GM21390 (cell line): ENCODE results near the gene ELK4.
A peak's percentile ranks its signal among the peaks of the same experiment; 100 is the strongest.

ENCODE experiments used
- ATAC-seq: cut with Tn5 transposase; IDR thresholded peaks from one replicate; pipeline ENCODE4 v1.9.1; 2021; ENCODE audit not compliant: unreplicated experiment

Gene ELK4, protein sequence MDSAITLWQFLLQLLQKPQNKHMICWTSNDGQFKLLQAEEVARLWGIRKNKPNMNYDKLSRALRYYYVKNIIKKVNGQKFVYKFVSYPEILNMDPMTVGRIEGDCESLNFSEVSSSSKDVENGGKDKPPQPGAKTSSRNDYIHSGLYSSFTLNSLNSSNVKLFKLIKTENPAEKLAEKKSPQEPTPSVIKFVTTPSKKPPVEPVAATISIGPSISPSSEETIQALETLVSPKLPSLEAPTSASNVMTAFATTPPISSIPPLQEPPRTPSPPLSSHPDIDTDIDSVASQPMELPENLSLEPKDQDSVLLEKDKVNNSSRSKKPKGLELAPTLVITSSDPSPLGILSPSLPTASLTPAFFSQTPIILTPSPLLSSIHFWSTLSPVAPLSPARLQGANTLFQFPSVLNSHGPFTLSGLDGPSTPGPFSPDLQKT

GRCh38 chr1:205631768-205632668 lies at the start of gene ELK4:
ELK4 (minus strand) TSS chr1:205632011; CDS start chr1:205623882, 8,129 bp downstream.
- ATAC-seq, result peak; percentile 78

- no peak for ATAC-seq
Measured at GRCh38 chr1:205681364-205681763, 49.6 kb upstream of the ELK4 start.

DNA sequence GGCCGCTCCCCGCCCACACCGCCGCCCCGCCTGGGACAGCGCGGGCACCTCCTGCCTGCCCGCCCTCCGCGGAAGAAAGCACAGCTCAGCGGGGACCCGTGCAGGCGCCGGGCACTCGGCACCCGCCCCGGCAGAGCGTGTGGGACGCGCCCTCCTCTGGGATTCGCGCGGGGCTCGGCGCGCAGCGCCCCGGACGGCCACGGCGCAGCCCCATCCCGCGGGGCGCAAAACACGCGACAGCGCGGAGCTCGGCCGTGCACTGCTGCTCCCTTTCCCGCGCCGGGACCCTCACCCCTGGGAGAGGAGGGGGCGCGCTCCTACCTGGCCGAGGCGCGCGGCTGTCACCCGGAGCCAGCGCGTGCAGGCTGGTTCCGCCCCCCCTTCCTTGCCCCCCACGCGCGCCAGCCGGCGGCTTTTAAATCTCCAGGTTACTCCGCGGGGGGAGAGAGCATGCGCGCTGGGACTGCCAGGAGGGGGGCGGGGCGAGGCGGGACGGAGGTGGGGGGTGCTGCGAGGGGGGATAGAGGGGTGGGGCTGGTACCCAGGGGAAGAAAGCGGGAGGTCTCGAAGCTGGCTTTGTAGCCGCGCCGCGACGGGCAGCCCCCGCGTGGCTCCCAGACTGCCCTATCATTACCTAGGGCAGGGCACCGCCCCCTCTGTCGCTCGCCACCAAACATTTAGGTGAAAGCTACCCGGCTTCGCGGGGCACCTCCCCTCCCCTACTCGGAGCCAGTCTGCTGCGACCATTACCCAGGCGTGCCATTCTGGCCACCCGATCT lies 48.5 kb upstream of the ELK4 start, which contains the start of gene SLC45A3:
TSS of gene SLC45A3 (minus strand) at position 437 of the 779 bp plus-strand sequence. CDS start 15,853 bp downstream, outside the sequence.
- no peak for ATAC-seq

- ATAC-seq, result no peak
Measured at GRCh38 chr1:205678286-205679111, 46.7 kb upstream of the ELK4 start.

DNA sequence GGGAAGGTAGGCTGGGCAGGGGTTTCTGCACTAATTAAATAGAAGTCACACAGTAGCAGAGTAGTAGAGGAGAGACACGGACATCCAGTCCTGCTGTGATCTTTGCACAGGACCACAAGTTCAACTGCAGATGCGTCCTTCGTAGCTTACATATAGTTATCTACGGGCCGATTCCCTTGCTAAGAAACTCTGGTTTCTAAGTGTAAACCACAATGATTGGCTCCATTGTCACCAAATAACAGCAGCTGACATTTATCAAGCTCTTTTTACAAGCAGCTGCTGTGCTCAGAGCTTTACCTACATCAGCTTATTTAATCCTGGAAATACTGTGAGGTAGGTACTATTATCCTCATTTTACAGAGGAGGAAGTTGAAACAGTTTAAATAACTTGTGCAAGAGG lies 45.4 kb upstream of the ELK4 start:
- ATAC-seq, result no peak

- no peak for ATAC-seq
Measured at GRCh38 chr1:205676597-205676996, 44.8 kb upstream of the ELK4 start.

GRCh38 chr1:205676002-205676401 lies 44.2 kb upstream of the ELK4 start:
- ATAC-seq, result no peak

DNA sequence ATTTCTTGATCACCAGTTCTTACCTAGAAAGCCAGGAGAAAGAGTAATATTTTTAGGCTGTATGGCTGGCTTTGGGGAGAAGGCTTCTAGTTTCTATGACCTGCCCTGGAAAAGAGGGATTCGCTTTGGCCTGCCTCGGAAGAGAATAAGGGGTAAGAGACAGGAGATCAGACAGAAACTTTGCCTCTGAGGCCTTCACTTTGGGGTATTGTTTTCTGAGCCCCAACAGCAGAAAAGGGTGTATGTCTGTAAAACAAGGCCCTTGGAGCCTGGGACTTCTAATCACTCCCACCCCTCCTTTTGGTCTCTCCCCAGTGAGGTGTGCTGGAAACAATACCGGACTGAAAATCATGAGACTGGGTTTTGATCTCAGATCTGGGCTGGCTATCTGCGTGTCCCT lies 43.4 kb upstream of the ELK4 start:
- no peak for ATAC-seq

- no peak for ATAC-seq
Measured at GRCh38 chr1:205672970-205673369, 41.2 kb upstream of the ELK4 start.

DNA sequence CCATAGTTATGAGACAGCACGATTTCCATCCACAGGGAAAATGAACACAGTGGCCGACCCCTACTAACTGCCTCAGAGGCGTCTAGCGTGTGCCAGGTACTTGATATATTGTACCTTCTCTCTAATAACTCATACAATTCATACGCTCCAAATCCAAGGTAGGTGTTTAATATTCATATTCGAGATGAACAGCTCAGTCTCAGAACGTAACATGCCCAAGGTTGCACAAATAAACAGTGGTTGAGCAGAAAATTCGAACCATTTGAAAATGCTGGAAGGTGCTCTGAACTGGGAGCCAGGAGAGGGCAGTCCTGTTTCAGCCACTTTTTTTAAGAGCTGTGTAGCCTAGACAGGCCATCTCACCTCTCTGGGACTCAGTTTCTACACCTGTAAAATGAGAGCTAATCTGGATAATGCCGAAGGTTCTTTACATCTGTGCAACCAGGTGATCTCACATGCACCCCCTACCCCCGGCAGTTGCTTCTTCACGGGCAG lies 40.6 kb upstream of the ELK4 start:
- ATAC-seq, result no peak

DNA sequence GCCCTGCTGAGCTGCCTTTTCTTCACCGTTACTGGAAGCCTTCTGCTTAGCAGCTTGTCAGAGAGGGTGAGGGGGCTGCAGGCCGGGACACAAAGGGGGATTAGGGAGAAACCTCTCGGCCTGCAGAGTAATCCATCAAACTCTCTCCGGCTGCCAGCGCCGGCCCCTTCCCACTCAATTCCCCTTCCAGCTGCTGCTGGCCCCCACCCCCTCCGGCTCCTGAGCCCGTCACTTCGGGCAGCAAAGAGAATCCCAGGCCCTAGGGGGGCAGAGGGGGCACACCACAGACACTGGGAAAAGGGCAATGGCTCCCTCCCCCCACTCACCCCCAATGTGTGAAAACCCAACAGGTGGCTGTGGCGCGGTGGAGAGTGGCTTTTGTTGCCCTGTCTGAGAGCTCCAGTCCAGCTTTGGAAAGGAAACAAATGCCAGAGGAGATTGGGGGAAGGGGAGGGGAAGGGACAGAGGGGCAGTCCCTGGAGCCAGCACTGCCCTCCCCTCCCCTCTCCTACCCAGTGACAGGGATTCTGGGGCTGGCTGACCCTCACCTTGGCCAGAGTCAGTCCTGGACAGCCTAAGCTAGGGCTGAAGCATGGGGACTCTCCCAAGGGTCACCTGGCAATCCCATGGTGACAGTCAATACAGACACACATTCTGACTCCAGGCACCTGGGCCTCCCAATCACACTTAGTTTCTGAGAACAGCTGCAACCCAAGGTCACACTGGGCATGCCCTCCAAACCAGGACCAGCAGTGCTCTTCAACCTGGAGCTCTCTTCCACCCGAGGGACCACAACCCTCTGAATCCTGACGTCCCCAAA lies 39.0 kb upstream of the ELK4 start:
- ATAC-seq, result no peak

DNA sequence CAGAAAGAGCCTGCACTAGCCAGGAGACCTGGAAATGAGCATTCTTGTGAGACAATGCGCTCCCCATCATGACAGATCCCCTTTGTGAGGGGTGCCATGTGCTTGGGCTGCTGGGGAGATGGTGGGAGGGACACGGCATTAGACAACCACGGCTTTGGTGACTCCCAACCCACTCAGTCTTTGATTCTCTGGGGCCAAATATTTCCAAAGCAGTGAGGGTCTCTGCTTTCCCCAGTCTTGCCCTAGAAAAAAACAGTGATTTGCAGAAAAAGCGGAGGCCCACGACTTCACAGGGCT lies 38.3 kb upstream of the ELK4 start:
- ATAC-seq, result no peak

GRCh38 chr1:205669341-205670149 lies 37.7 kb upstream of the ELK4 start:
- no peak for ATAC-seq

DNA sequence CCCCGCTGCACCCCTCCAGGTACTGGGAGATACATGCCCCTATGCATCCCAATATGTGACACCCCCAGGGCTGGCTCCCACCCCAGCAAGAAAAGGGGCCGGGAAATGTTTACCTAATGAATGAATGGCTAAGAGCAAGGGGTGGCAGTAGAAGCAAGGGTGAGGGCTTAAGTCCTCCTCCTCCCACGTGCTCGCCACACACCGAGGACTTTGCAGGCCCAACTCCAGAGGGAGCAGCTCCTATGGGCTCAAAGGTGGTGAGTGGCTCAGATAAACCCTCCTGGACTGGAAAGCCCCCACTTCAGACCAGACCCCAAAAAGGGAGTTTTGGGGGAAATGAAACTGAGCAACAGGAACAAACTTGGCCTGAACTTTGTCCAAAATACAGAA lies 37.1 kb upstream of the ELK4 start:
- no peak for ATAC-seq

DNA sequence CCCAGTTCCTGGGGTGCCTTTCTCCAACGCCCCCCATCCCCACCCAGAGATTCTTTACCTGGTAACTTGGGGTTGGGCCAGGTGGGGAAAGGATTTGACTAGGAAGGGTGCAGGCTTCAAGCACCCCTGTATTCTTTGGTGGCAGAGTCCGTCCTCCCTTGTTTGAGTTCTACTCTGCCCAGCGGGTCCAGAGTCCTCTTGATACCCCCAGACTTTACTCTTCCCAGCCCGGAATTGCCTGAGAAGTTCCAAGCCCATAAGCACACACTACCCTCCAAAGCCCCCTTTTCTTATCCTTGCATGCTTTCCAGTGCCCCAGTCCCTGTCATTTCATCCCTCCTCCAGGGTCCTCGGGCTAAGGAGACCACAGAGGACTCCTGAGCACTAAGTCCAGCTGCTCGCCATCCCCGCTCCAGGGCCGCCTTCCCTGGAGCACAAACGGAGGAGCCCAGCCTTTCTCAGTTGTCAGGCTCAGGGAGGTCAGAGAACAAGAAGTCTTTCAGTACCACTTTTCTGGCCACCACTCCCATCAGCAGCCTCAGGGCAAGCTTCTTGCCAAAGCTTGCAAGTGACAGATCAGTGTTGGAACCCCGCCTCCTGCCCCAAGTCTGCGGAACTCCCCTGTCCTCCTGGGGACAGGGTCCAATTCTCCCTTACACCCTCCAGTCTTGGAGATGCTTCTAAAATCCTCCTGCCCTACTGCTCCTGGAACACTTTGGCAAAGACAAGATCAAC lies 36.3 kb upstream of the ELK4 start:
- ATAC-seq, result no peak

DNA sequence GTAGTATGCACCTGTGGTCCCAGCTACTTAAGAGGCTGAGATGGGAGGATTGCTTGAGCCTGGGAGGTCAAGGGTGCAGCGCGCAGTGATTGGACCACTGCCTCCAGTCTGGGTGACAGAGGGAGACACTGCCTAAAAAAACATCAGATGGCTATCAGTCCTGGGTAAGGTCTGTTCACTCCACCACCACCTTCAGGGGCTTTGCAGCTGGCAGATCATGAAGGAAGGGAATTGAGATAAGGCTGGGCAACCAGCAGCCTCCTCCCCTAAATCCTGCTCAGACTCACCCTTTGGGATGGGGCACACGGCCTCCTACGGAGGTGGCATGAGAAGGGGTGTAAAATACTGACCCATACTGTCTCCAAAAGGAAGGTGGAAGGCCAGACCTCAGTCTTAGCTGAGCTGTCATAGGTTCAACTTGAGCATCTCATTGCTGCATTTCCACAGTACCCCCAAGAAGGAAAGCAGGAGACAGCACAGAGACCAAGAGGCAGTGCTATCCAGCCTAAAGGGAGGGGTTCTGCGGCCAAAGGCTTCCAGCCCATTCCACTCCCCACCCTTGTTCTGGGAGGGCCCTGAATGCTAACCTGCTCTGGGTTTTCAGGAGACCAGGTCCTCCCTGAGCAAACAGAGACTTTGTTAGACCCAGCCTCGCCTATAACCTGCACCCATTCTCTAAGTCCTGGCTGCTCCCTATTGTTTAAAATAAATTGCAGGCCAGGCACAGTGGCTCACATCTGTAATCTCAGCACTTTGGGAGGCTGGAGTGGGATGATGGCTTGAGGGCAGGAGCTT lies 34.8 kb upstream of the ELK4 start:
- ATAC-seq, result no peak
